DMS114 treated with DMSO at 0.1 percent for 48 hours (cell line): ENCODE measurements around the gene SLC5A5.

Experiments used
- DNase-seq: peaks from one replicate; lab custom pipeline; 2025; ENCODE audit not compliant: unreplicated experiment; lab: John Stamatoyannopoulos, UW

SLC5A5 gene

GRCh38 chr19:17846146-17846545, 25.6 kb upstream of the SLC5A5 start:
- no peak for DNase-seq

- no peak for DNase-seq
Measured at GRCh38 chr19:17847538-17848366, 24.0 kb upstream of the SLC5A5 start, which contains the start of gene JAK3. TSS of gene JAK3 (minus strand) at chr19:17847982. CDS start at chr19:17844417, 3,565 bp downstream.

GRCh38 chr19:17848595-17849292, 23.0 kb upstream of the SLC5A5 start:
- DNase-seq = no peak

GRCh38 chr19:17854061-17854460, 17.7 kb upstream of the SLC5A5 start:
- DNase-seq = no peak

- peak; percentile 50 for DNase-seq
Measured at GRCh38 chr19:17855280-17856152, 16.2 kb upstream of the SLC5A5 start.

- peak; percentile 99 for DNase-seq
Measured at GRCh38 chr19:17859533-17860330, 12.0 kb upstream of the SLC5A5 start, which contains the start of gene RPL18A. TSS of gene RPL18A (plus strand) at chr19:17859910. CDS start at chr19:17859957, 47 bp downstream.

GRCh38 chr19:17860331-17860992, 11.3 kb upstream of the SLC5A5 start:
- DNase-seq = no peak

GRCh38 chr19:17860993-17861360, 10.8 kb upstream of the SLC5A5 start:
- no peak for DNase-seq

GRCh38 chr19:17861542-17862402, 10.0 kb upstream of the SLC5A5 start:
- DNase-seq = no peak

GRCh38 chr19:17862711-17863519, 8.8 kb upstream of the SLC5A5 start:
- no peak for DNase-seq

GRCh38 chr19:17863520-17864182, 8.1 kb upstream of the SLC5A5 start:
- DNase-seq = no peak

GRCh38 chr19:17865364-17866311, 6.1 kb upstream of the SLC5A5 start:
- no peak for DNase-seq

- no peak for DNase-seq
Measured at GRCh38 chr19:17866312-17866963, 5.3 kb upstream of the SLC5A5 start.

GRCh38 chr19:17866964-17867486, 4.7 kb upstream of the SLC5A5 start:
- no peak for DNase-seq

GRCh38 chr19:17868669-17869068, 3.1 kb upstream of the SLC5A5 start:
- DNase-seq = no peak

- no peak for DNase-seq
Measured at GRCh38 chr19:17869114-17869608, 2.6 kb upstream of the SLC5A5 start.
